ENCODE measurements around the gene CNTNAP4. TPM values are rescaled to one million over a fixed set of nuclear protein-coding genes. Genes with fewer than 3 reads are reported as not detected.

Gene CNTNAP4
- total RNA-seq, 1 donor from 2014 or later = 2.6 TPM

DNA sequence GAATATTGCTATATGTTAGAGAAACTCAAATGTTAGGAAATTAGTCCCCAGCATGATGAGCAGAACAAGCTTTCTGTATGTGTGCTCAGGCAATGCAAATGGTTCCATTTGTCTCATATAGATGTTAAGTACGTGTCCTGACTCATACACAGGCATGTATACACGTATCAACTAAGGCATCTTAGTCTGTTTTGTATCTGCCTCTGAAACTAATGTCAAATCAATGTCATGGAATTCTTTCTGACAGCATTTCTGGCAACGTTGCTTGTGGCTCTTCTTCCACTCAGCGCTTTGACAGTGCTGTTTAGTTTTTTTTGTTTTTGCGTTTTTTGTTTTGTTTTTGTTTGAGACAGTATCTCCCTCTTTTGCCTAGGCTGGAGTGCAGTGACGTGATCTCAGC, 111.9 kb downstream of the CNTNAP4 start:
- no peak for DNase-seq (ENCODE audit: low read depth)

DNA sequence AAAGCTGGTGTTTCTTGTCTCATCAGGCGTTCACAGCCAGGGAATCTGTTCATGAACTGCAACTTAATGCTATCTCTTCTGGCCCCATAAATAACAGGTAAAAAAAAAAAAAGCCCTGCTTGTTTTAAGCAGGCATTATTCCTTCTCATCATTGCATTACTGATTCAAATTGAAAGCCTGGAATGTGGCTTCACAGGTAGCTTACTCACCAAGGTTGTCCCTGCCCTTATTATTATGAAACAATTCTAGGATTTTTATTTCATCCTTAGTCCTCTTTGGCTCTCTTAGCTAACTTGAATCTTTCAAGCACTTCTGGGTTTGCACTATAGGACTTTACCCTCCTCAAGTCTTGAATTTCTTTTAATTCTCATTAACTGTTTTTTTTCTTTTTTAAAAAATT, 113.3 kb downstream of the CNTNAP4 start:
- no peak for DNase-seq (ENCODE audit: low read depth)

DNA sequence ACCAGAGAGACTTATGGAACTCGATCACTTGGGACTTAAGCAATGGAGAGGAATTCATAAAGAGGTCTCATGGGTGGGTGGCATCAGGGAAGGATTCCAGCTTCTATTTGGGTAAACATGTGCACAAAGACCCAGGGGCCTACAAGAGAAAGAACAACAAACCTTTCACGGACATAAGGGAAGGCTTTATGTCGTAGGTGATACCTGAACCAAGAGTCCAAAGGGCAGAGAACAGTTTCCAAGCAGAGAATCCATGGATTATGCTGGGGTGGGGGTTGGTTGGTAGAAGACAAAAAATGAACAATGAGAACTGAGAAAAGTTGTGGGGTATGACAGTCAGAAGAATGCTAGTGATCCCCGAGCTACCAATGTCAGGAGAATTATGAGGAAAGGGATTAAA, 119.8 kb downstream of the CNTNAP4 start:
- DNase-seq (ENCODE audit: low read depth) = no peak

DNA sequence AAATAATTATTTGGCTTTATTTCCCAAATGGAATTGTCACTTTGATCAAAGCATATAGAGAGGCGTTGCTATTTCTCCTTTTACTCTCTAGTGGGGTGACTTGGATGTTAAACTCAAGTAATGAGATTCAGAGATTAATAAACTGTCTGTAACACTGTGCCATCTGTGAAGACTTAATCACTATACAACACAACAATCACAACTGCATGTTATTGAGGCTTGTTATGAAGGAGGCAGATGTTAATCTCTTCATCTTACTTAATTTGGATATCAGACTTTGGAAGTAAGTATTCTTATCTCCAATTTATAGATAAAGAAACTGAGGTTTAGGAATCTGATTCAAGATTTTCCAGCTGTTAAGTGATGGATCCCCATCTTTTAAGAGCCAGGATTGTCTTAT, 132.5 kb downstream of the CNTNAP4 start:
- no peak for DNase-seq (ENCODE audit: low read depth)

DNA sequence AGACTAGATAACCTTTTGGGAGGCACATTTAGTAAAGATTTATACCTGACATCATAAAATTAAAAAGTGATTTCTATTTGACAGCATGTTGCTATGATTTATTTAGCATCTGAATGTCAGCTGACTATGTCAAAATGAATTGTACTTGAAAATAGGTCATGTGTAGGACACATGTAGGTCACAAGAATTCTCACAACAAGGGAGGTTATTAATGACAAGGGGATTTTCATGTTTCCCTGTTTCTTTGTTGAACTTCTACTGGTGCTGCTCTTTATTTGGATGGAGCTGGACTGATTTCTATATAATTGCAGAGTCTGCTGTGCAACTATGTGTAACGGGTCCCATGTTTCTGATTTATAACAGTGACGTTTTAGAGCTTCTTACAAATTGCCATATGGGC, 144.4 kb downstream of the CNTNAP4 start:
- no peak for DNase-seq (ENCODE audit: low read depth)

DNA sequence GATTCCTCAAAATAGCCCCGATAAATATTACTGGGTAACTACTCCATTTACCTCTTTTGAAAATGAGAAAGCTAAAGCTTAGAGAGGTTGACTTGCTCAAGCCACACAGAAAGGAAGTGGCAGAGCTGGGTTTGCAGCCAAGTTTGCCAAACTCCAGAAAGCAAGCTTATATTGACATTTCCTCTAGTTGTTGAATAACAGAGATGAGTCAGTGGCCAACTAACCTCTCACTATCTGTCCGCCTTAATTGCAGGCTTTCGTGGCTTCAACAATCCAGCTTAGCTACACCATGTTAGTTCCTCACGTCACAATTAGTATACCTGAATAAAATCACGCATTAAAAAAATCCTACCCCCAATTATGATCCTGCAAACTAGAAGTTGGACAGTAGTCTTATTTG, 151.7 kb downstream of the CNTNAP4 start:
- DNase-seq (ENCODE audit: low read depth) = no peak

DNA sequence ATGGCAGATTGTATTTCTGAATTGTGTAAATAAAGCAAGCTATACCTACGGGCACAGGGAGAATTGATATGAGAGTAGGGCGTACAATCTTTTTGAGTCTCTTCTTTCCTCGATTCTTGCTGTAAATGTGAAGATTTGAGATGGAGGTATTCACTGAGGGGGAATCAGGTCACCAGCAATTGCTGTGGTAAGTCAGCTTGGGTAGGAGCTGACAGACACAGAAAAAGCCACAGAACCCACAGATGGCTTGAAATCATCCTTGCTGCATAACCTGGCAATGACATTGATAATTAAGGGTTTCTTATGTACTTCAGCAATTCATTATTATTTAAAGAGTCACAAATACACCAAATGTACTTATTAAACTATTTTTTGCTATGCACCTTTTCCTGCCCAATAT, 164.2 kb downstream of the CNTNAP4 start:
- DNase-seq (ENCODE audit: low read depth) = peak; percentile 10

DNA sequence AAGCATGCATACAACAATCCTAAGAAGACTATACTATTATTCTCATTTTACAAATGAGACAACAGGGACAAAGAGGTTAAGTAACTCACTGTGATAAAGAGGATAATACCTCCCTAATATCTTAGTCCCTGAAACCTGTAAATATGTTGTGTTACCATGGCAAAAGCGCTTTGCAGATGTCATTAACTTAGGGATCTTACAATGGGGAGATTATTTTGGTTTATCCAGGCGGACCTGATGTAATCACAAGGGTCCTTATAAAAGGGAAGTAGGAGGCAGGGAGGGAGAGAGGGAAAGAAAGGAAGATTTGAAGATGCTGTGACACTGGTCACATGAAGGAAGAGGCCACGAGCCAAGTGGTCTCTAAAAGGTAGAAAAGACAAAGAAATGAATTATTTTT, 164.7 kb downstream of the CNTNAP4 start:
- DNase-seq (ENCODE audit: low read depth) = no peak

DNA sequence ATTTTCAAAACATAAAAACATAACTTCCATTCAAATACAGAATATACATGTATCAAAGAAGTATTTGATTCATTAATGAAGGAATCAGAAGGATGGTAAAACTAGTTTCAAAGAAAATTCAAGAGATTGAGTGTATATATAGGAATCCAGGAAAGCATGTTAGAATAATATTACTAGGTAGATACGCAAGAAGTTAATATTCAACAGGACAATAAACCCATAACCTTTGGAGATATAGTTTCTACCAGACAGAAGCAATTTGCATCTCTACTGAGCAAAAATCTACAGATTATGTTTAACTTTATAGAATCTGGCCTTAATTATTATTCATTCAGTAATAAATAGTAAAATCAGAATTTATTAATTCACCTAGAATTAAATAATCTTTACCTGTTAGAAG, 166.8 kb downstream of the CNTNAP4 start:
- DNase-seq (ENCODE audit: low read depth) = no peak

DNA sequence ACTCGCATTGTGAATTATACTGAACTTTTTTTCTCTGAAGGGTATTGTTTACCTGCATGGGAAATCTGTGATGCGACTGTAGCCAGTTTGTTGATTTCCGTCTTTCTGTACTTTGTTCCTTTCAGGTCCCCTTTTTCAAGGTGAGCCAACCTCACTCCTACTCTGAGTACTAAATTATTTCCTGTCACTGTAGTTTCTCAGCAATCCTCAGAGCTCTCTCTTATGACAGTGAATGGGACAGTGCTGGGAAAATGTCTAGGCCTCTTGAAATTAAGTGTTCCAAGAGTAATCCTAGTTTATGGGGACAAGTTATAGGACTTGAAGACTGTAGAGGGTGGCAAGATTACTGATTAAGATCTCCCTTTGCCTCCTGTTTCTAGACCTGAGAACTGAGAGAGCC, 167.6 kb downstream of the CNTNAP4 start:
- no peak for DNase-seq (ENCODE audit: low read depth)

DNA sequence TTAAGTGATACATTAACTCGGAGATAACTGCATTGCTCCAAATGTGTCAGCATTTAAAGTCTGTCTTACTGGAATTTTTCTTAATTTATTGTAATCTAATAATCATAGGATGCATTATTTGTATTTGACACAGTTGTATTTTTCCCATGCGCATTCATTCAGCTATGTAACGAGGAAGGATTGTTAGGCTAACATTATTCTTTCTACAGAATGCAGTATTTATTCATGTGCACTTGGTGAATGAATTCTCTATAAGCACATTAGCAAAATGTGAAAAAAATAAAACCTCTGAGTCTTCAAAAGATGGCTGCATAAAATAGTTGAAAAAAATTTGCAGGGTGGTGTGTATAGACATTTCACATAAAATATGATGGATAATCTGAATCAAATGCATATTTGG, 168.6 kb downstream of the CNTNAP4 start:
- DNase-seq (ENCODE audit: low read depth) = no peak

DNA sequence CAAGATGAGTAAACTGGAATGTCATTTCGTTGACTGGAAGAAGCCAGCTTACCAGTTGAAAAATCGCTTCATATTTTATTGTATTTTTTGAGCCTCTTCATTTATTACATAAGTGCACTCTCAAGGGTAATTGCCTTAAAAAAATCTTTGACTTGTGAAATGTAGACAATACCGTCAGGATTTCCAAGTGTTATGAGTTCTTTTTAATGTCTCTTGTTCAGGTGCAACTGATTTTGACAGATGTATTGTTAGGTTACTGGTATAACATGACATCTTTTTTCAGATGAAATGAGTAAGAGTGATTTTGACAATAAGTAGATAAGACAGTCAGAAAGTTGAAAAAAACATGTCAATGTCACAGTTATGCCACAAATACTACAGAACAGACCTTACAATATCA, 169.1 kb downstream of the CNTNAP4 start:
- DNase-seq (ENCODE audit: low read depth) = no peak

DNA sequence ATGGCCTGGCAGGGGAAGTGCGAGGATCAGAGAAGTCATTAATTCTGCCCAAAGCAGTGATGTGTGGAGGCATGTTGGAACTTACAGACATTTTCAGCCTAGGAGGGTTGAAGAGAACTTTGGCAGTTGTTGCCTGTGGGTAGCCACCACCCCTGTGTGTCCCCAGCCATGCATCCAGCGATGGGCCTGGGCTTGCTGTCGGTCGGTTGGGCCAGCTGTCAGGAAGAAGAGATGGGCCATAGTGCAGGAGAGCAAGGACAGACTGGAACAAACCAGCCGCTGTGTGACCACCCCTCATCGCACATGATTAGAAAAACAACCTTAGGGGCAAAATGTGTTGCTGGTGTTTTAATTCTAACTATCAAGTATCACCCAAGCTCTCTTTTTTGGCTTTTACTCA, 173.7 kb downstream of the CNTNAP4 start:
- DNase-seq (ENCODE audit: low read depth) = peak; percentile 20

DNA sequence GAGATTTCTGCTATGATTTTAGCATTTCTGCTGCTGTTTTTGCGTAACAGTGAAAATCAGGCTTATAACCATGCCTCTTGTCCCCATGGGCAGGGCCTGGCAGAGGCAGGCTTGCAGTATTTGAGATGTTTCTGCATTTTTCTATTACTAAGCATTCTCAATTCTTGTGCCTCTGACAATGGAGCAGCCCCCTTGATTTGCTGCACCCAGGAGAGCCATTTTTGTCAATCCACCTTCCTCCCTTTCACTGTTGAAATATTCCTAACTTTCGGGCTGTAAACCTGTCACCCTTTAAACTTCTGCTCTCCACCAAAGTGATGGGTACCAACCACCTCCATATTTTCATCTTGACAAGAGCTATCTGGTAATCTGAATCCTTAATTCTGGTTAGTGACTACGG, 178.1 kb downstream of the CNTNAP4 start:
- no peak for DNase-seq (ENCODE audit: low read depth)

DNA sequence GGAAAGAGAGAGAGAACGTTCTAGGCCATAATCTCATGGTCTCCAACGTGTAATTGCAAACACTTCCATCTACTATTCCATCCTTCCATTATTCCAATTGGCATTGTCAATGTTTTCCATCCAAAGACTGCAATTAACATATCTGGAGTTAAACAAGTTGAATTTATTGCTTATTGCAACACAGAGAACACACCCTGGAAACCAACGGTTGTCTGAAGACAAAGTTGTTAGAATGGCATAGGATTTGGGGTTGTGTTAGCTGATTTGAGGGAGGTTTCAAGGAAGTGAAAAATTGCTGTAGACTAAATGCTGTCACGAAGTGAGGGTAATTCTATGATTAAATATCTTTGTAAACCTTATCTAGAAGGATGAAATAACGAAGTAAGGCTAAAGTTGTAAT, 178.8 kb downstream of the CNTNAP4 start:
- DNase-seq (ENCODE audit: low read depth) = no peak

DNA sequence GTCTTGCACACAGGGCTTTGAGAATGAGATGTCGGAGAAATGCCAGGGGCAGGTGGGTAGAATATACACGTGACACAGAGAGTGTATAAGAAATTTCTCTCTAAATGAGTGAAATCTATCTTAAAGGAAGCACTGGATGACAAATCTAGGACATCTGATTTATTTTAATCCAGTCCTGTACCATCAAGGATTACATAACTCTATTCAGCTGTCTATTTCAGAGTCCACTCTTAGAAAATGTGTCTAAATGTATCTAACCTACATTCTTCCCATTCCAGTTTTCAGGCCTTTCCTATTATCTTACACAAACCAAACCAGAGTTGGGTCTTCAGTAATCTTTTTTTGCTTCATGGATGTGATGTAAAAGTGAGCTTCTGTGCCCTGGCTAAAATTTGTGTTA, 181.9 kb downstream of the CNTNAP4 start:
- no peak for DNase-seq (ENCODE audit: low read depth)

DNA sequence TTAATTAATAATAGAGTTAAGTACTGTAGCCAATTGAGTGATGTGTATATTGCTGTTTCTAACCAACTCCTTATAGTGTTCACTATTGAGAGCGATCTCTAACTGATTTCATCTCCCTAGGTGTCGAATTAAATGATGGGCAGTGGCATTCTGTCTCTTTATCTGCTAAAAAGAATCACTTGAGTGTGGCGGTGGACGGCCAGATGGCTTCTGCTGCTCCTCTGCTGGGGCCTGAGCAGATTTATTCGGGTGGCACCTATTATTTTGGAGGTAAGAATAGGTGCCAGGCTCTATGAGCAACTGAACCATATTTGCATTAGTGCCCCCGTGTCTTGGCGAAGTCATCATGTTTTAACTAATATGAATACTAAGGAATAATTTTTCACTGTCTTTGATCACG, 184.6 kb downstream of the CNTNAP4 start:
- no peak for DNase-seq (ENCODE audit: low read depth)

DNA sequence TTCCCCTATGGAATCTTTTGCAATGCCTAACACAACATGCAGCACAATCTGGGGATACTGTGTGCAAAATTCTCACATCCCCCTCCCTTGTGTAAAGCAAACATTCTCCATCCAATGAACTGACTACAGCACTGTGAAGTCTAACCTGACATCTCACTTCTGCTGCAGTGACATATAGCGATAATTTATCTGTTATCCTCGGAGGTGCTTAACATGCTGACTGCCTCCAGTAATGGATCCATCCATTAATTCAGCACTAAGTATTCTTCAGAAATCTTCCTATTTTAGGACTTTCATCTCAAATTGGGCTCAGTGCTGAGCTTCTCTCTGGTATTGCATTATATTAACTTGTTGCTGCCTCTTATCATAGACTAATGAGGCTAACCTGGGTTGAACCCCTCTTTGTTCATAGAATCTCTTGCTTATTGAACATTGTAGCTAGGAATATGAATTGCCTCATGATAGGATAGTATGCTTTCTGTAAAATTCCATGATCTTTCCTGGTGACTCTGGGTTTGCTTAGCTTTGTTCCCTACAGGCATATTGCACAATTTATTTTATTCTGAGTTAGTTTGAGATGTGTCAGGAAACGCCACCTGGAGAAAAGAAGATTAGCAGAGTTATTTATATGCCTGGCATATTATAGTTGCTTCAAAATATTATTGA, 187.9 kb downstream of the CNTNAP4 start:
- no peak for DNase-seq (ENCODE audit: low read depth)

DNA sequence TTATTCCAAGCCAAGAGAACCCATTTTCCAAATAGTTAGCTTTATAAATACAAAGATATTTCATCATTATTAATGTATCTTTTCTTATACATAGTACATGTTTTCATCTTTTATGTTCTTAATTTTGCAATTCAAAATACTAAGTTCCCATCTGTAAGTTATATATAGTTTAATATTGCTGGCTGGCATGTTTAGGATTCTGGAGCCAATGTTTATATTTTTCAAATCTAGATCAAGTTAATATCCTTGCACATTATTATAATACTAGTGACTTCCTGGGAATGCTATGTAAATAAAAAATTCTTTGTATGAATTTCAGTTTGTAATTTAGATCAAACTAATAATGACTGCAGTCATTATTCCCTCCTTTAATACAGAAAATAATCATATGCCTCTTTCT, 189.7 kb downstream of the CNTNAP4 start:
- DNase-seq (ENCODE audit: low read depth) = no peak

DNA sequence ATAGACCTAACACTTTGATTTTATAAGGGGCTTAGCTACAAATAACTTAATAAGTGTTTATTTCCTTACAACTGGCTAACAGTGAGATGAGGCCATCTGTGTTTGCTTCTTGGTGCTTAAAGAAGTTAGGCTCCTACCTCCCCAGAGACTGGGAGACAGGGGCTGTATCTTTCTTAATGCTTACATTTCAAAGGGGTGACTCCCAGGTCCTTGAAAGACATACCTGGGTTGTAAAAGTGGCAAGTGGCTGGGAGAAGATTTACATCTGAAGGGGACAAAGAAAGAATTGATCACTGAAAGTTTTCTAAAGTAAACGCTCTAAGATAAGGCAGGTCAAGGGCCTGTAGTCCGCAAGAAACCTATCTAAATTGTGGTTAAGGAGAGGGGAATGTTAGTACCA, 196.8 kb downstream of the CNTNAP4 start:
- DNase-seq (ENCODE audit: low read depth) = no peak

DNA sequence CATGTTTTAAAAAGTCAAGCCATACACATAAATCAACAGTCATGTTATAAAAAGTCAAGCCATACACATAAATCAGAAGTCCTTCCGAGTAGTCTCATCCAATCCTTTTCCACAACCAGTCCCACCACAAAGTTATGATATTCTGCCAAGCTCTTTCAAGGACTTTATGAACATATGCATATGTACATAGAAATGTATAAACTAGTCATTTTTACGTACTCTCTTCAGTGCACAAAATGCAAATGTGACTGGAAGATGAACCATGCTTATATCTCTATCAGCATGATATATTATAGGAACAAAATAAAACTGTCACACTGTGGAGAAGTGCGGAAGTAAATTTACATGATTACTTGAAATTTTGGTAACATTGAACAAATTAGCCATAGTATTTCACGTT, 200.9 kb downstream of the CNTNAP4 start:
- no peak for DNase-seq (ENCODE audit: low read depth)

DNA sequence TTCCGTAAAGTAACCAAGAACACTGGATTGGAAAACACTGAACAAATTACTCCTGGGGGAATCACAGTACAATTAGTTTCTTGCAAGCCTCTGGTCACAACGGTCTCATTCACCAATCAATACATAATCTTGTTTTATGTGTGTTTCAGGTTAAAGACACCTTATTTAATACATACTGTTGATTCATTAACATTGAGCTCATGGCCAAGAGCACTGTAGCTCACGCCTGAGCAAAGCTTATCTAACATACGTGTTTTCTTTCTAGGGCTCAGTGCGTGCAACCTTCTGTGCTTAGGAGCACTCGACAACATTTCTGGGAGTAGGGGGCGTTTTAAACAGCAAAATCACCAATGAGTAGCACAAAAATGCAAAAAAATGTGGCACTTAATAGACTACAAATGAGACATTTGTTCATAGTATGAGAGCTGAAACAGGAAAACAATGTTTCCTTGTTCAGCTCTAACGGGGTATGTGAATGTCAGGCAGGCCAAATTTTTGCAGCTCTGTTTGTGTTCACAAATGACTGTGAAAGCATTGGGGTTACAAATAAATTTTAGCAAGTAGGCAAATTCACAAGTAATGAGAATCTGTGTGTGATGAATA, 206.2 kb downstream of the CNTNAP4 start:
- no peak for DNase-seq (ENCODE audit: low read depth)

DNA sequence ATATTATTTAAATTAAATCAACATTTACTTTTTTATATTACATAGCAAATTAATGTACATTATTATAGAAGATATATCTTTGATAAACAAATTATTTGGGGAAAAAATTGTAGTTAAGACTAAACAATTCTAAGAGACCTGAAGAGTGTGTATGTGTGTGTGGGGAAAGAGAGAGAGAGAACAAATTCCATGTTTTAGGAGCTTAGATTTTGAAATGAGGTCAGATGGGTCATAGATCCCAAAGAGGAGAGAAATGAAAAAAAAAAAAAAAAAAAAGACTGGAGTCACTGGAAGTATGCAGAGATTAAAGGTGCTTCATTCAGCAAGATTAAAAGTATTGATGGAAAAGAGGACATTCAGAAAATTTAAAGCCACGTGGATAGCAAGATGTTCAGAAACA, 206.8 kb downstream of the CNTNAP4 start:
- DNase-seq (ENCODE audit: low read depth) = no peak

DNA sequence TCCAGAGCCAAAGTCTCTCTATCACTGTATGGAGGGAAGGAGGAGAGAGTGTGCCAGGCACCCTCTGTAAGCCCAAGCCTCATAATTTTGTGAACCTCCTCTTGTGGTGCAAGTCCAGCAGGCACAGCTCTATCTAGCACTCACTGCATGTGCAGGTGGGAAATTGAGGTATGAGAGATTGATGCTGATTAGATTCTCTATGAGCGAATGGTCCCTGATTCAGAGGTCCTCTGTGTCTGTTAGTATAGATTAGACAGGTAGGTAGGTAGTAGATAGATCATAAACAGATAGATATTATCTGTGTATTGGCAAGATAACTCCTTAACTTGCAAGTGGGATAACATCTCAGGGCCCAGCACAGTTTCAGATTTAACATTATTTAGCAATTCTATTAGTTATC, 209.5 kb downstream of the CNTNAP4 start:
- DNase-seq (ENCODE audit: low read depth) = no peak

Measured in myocyte (in vitro differentiated cells).